PC-3 (cell line): ENCODE measurements around the gene UBR3. TPM values are rescaled to one million over a fixed set of nuclear protein-coding genes. Genes with fewer than 3 reads are reported as not detected.

Source experiments
- ATAC-seq: fragments of 200-7000 bp; cut with Tn5 transposase; 2 replicates; pipeline ENCODE4 v1.9.1; 2020; ENCODE audit warnings: mild to moderate bottlenecking, moderate library complexity
- BruUV-seq: library from RNA; stranded (reverse); fragments of 400-500 nt; replicated peaks from 2 replicates; lab custom pipeline; 2021; lab: Mats Ljungman, UMichigan
- CTCF ChIA-PET: fragments of 300-600 bp; sonication (Branson Sonifier 250); formaldehyde crosslinking; loops from one replicate; lab custom pipeline; 2022; ENCODE audit warnings: antibody characterized with exemption; lab: Charles Lee
- POLR2A ChIA-PET: fragments of 300-600 bp; sonication (Branson Sonifier 250); formaldehyde crosslinking; loops from one replicate; lab custom pipeline; 2022; ENCODE audit warnings: antibody characterized with exemption; ENCODE audit not compliant: unreplicated experiment; lab: Charles Lee
- DNase-seq: peaks from one replicate; pipeline ENCODE4 v3.0.0-alpha.2; 2015
- H2AFZ ChIP-seq: fragments of 300-600 bp; sonication (generic); 2 replicates; pipeline ENCODE4 v1.6.0; 2016; ENCODE audit warnings: antibody characterized with exemption, low read length
- H3F3A ChIP-seq: fragments of 300-600 bp; sonication (generic); one replicate; pipeline ENCODE4 v1.6.0; 2017; ENCODE audit warnings: antibody characterized with exemption, low read length, control low read depth, mild to moderate bottlenecking; ENCODE audit not compliant: unreplicated experiment
- H3K27ac ChIP-seq: fragments of 300-600 bp; sonication (generic); 2 replicates; pipeline ENCODE4 v1.5.1; 2016; ENCODE audit warnings: mild to moderate bottlenecking, low read length
- H3K27me3 ChIP-seq: fragments of 300-600 bp; sonication (generic); 2 replicates; pipeline ENCODE4 v1.6.1; 2016; ENCODE audit warnings: low read length, mixed read lengths
- H3K36me3 ChIP-seq: fragments of 300-600 bp; sonication (generic); 2 replicates; pipeline ENCODE4 v1.6.1; 2016; ENCODE audit warnings: low read depth, mixed run types, low read length, mixed read lengths
- H3K4me1 ChIP-seq: fragments of 300-600 bp; sonication (generic); 2 replicates; pipeline ENCODE4 v1.5.1; 2016; ENCODE audit warnings: low read length; ENCODE audit not compliant: insufficient read depth
- H3K4me2 ChIP-seq: fragments of 300-600 bp; sonication (generic); 2 replicates; pipeline ENCODE4 v1.6.0; 2016; ENCODE audit warnings: low read length
- H3K4me3 ChIP-seq: fragments of 300-600 bp; sonication (generic); 2 replicates; pipeline ENCODE4 v1.5.1; 2016; ENCODE audit warnings: mild to moderate bottlenecking, low read length, mixed read lengths
- H3K79me2 ChIP-seq: fragments of 300-600 bp; sonication (generic); 2 replicates; pipeline ENCODE4 v1.6.1; 2017; ENCODE audit warnings: low read length, mixed read lengths
- H3K9ac ChIP-seq: fragments of 300-600 bp; sonication (generic); 2 replicates; pipeline ENCODE4 v1.6.0; 2016; ENCODE audit warnings: mild to moderate bottlenecking, low read length
- H3K9me2 ChIP-seq: fragments of 300-600 bp; sonication (generic); replicated peaks from 2 replicates; pipeline ENCODE4 v1.6.1; 2016; ENCODE audit warnings: mixed run types, low read length, mixed read lengths
- H3K9me3 ChIP-seq: fragments of 300-600 bp; sonication (generic); 2 replicates; pipeline ENCODE4 v1.6.1; 2016; ENCODE audit warnings: low read length, mixed read lengths
- H4K20me1 ChIP-seq: fragments of 300-600 bp; sonication (generic); 2 replicates; pipeline ENCODE4 v1.6.1; 2016; ENCODE audit warnings: low read length, mixed read lengths
- EZH2 ChIP-seq: fragments of 300-600 bp; sonication (generic); IDR thresholded peaks from one replicate; pipeline ENCODE4 v1.6.1; 2017; ENCODE audit warnings: antibody characterized with exemption, mild to moderate bottlenecking, low read length; ENCODE audit not compliant: unreplicated experiment
- EZH2phosphoT487 ChIP-seq: fragments of 300-600 bp; sonication (generic); IDR thresholded peaks from 2 replicates; pipeline ENCODE4 v1.6.1; 2018; ENCODE audit warnings: mild to moderate bottlenecking, antibody characterized with exemption, low read length, borderline replicate concordance
- intact Hi-C: fragments of 100-400 bp; cut with micrococcal nuclease; formaldehyde crosslinking; loops from 2 replicates; pipeline ENCODE4 v1.9.0; 2023
- total RNA-seq: library from RNA; depleted of rRNA; stranded (reverse); fragments of >200 nt; gene quantifications from 2 replicates; pipeline ENCODE4 v1.2.3, GENCODE V29; 2014
- TF ChIP-seq, protein P1 (sequence below): fragments of 300-600 bp; sonication (generic); conservative IDR thresholded peaks from 2 replicates; pipeline ENCODE4 v1.5.1; 2017; ENCODE audit warnings: antibody characterized with exemption, low read depth, mild to moderate bottlenecking, low read length

UBR3 gene
- total RNA-seq, 1 experiment from 2014 or later, result 30.9 TPM

DNA sequence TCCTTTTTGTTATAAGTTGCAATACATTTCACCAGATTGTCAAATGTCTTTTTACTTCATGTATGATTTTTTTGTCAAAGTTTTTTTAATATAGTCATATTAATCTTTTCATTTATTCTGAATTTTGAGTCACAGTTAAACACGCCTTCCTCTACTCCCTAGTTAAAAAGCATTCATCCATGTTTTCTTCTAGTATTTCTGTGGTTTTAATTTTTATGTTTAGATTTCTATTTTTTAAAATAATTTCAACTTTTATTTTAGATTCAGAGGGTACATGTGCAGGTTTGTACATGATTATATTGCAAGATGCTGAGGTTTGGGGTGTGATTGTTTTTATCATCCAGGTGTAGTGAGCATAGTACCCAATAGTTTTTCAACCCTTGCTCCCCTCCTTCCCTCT lies 204.0 kb downstream of the UBR3 start:
- Histone ChIP-seq H3K36me3 (no peaks in the 10 kb centered on the region), H4K20me1 (no peaks in the 10 kb centered on the region), H3K4me1 (no peaks in the 10 kb centered on the region), H2AFZ (no peak overlapping the region), H3K27me3 (no peaks in the 10 kb centered on the region), H3F3A (no peaks in the 10 kb centered on the region), H3K4me2 (no peak overlapping the region), H3K9me2 (no peaks in the 10 kb centered on the region), H3K79me2 (no peaks in the 10 kb centered on the region), H3K4me3 (no peak overlapping the region), H3K9me3 (no peaks in the 10 kb centered on the region), H3K9ac (no peak overlapping the region), H3K27ac (no peak overlapping the region)
- intact Hi-C loops, result no loop called here
- ChIA-PET CTCF (no interaction called here), POLR2A (no interaction called here)
- no peak for TF ChIP-seq EZH2phosphoT487
- DNase-seq (no peak), ATAC-seq (no peak)
- BruUV-seq, result no TSS peak

DNA sequence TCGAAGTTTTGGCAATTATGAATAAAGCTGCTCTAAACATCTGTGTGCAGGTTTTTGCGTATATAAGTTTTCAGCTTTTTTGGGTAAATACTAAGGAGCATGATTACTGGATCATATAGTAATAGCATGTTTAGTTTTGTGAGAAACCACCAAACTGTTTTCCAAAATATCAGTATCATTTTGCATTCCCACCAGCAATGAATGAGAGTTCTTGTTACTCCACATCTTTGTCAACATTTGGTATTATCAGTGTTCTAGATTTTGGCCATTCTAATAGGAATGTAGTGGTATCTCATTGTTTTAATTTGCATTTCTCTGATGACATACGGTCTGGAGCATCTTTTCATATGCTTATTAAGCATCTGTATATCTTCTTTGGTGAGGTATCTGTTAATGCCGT lies 207.3 kb downstream of the UBR3 start:
- no peak for TF ChIP-seq EZH2phosphoT487
- TF ChIP-seq, protein P1, sequence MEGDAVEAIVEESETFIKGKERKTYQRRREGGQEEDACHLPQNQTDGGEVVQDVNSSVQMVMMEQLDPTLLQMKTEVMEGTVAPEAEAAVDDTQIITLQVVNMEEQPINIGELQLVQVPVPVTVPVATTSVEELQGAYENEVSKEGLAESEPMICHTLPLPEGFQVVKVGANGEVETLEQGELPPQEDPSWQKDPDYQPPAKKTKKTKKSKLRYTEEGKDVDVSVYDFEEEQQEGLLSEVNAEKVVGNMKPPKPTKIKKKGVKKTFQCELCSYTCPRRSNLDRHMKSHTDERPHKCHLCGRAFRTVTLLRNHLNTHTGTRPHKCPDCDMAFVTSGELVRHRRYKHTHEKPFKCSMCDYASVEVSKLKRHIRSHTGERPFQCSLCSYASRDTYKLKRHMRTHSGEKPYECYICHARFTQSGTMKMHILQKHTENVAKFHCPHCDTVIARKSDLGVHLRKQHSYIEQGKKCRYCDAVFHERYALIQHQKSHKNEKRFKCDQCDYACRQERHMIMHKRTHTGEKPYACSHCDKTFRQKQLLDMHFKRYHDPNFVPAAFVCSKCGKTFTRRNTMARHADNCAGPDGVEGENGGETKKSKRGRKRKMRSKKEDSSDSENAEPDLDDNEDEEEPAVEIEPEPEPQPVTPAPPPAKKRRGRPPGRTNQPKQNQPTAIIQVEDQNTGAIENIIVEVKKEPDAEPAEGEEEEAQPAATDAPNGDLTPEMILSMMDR, result no peak
- no peak for TF ChIP-seq EZH2
- no peak for DNase-seq
- BruUV-seq, result no TSS peak

DNA sequence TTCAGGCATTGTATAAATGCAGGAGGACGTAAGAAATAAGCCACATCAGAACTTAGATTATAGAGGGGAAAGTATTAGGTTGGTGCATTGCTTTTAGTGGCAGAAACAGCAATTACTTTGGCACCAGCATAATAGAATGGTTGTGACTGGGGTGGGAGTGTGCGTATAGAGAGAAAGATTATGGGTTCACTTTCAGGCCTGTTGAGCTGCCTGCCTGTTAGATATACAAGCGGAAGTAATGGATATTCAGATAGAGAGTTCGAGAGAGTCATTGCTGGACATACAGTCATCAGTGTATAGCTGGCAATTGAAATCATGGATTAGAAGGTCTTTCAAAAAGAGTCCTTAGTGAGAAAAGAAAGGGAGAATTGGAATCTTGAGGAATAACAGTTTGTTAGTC lies 211.5 kb downstream of the UBR3 start:
- Histone ChIP-seq H3K4me2 (no peak overlapping the region), H3K79me2 (no peaks in the 10 kb centered on the region), H3K27ac (no peak overlapping the region), H3K4me1 (peaks cover 12% of the 10 kb centered on the region; the same call in 1 of the 2 replicates), H3K9me2 (no peaks in the 10 kb centered on the region), H2AFZ (no peak overlapping the region), H3K36me3 (peaks cover 12% of the 10 kb centered on the region; the same call in 1 of the 2 replicates), H4K20me1 (no peaks in the 10 kb centered on the region), H3F3A (no peaks in the 10 kb centered on the region), H3K27me3 (no peaks in the 10 kb centered on the region), H3K9me3 (no peaks in the 10 kb centered on the region), H3K4me3 (no peak overlapping the region), H3K9ac (no peak overlapping the region)
- BruUV-seq, result no TSS peak
- CTCF ChIA-PET, result no interaction called here
- no peak for TF ChIP-seq EZH2phosphoT487
- TF ChIP-seq, protein P1, result no peak
- no peak for TF ChIP-seq EZH2
- intact Hi-C loops, result no loop called here
- no peak; the same call in 1 of the 2 replicates for ATAC-seq
- POLR2A ChIA-PET, result no interaction called here
- DNase-seq, result no peak

More for the DNA sequence above, 207.3 kb downstream of the UBR3 start:
- Histone ChIP-seq H3K79me2 (no peaks in the 10 kb centered on the region), H3K9me2 (no peaks in the 10 kb centered on the region), H2AFZ (no peak overlapping the region), H3K4me3 (no peak overlapping the region), H4K20me1 (no peaks in the 10 kb centered on the region), H3K4me2 (no peak overlapping the region), H3K27ac (no peak overlapping the region), H3K4me1 (peaks cover 10% of the 10 kb centered on the region; the same call in 1 of the 2 replicates), H3K9me3 (no peaks in the 10 kb centered on the region), H3K27me3 (no peaks in the 10 kb centered on the region), H3K9ac (no peak overlapping the region), H3F3A (no peaks in the 10 kb centered on the region), H3K36me3 (no peaks in the 10 kb centered on the region)
- ChIA-PET CTCF (no interaction called here), POLR2A (no interaction called here)
- no peak for ATAC-seq
- intact Hi-C loops, result no loop called here
